HG02588 (cell line): ENCODE data around the gene CABLES2.

Experiments
- ATAC-seq: cut with Tn5 transposase; IDR thresholded peaks from one replicate; pipeline ENCODE4 v1.9.1; 2021; ENCODE audit warnings: mild to moderate bottlenecking, moderate library complexity; ENCODE audit not compliant: unreplicated experiment

The CABLES2 gene

GRCh38 chr20:62407221-62407992, at the start of gene CABLES2:
Gene CABLES2, minus strand, starts transcription at chr20:62407285. Its CDS starts 9 bp downstream, at chr20:62407276.
- peak; percentile 80 for ATAC-seq

DNA sequence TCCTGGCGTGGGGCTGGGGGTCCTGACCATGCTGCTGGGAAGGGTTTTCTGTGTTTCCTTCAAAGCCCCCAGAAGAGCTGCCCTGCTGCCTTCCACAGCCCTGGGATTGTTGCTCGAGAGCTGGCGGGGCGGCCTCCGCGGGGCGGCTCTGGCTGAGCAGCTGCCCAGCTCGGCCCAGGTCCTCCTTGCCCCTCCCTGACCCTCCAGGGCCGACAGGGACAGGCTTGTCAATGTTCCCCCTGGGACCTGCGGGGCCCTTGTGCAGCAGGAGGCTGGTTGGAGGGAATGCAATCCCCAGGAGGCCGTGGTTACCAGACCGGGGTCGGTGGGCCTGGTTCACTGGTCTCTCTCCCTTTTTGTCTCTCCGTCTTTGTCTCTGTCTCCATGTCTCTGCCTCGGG, 48.8 kb upstream of the CABLES2 start:
- ATAC-seq = no peak

- ATAC-seq = no peak
These were observed 48.0 kb upstream of the CABLES2 start for GRCh38 chr20:62454904-62455636.

- ATAC-seq = no peak
These were observed 46.2 kb upstream of the CABLES2 start for GRCh38 chr20:62453186-62453808.

DNA sequence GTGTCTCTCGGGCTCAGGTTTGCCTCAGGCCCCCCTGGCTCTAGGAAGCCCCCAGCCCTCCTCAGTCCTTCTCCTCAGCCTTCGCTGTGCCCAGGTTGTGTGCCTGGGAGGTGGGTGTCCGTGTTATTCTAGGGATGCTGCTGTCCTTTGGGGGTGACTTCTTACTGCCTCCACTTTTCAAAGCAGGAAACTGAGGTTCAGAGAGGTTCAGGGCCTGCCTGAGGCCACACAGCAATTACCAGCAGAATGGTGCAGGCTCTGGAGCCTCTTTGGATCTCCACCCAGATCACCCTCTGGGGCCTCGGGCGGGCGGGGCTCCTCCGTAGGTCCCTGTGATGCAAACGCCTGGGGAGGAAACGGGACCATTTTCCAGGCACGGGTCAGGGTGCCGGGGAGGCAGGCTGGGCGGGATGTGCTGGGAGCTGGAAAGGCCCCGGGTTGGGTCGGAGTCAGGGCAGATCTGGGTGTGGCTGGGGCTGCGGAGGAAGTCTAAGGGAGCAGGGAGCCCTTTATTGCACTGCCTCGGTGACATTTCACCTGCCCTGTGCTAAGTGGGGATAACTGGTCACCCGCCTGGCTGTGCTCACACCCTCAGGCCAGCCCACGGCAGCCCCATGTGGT, 45.5 kb upstream of the CABLES2 start:
- no peak for ATAC-seq

GRCh38 chr20:62451970-62452369, 44.9 kb upstream of the CABLES2 start:
- ATAC-seq = no peak

- no peak for ATAC-seq
These were observed 44.2 kb upstream of the CABLES2 start for GRCh38 chr20:62451156-62451767.

- ATAC-seq = no peak
These were observed 43.0 kb upstream of the CABLES2 start for GRCh38 chr20:62449951-62450691.

- ATAC-seq = no peak
These were observed 41.7 kb upstream of the CABLES2 start for GRCh38 chr20:62448788-62449187.

GRCh38 chr20:62448038-62448437, 41.0 kb upstream of the CABLES2 start:
- no peak for ATAC-seq

GRCh38 chr20:62446888-62447869, 40.1 kb upstream of the CABLES2 start:
- ATAC-seq = no peak

DNA sequence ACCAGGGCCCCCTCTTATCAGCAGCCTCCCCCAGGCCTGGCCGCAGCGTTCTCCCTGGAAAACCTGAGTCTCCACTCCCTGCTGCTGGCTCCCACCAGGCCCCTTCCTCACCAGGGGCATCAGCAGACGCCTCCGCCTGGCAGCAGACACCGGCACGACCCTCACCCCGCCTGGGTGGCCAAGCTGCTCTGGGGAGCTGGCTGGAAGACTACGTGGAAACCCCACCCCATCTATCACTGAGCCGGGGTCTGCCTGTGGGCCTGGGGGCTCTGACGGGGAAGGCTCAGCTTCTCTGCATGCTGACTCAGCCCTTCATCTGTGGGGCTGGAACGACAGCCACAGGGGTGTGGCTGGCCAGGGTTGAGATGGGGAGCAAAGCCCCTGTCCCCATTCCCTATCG, 39.4 kb upstream of the CABLES2 start:
- ATAC-seq = no peak

DNA sequence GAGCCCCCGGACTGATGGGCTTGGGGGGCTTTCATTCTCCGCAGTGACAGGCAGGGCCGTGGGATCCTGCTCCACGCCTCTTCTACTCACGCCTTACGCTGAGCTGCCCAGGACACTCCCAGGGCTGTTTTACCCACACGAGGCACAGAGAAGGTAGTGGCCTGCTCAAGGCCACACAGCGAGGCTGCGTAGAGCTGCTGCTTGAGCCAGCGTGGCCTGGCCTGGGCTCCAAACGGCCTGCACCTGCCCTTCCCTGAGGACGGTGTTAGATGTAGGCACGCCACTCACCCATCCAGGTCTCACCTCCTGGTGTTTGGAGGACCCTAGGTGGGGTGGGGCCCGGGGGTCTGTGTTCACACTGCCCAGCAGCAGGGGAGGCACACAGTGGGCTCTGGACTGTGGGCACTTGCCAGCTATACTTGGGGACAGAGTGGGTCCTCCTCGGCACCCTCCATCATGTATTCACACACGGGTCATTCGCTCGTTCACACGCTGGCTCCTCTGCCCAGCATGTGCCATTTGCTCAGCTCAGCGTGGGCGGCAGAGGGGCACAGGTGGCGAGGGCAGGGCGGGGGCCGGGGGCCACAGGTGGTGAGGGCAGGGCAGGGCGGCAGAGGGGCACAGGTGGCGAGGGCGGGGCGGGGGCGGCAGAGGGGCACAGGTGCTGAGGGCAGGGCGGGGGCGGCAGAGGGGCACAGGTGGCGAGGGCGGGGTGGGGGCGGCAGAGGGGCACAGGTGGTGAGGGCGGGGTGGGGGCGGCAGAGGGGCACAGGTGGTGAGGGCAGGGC, 38.7 kb upstream of the CABLES2 start:
- ATAC-seq = no peak

DNA sequence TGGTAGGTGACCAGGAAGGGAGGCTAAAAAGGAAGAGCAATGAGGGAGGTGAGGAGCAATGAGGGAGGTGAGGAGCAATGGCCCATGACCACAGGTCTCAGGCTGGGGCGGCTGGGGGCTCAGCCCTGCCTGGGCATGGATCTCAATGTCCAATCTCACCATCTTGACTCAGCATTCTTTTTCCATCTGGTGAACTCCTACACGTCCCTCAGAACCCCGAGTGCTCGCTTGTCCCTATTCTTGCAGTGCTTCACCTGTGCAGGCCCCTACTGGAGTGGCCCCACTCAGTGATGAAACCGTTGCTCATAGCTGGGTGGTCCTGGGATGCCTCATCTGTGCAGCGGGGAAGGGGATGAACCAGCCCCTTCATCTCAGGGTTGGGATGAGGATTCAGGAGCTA, 37.2 kb upstream of the CABLES2 start:
- no peak for ATAC-seq

DNA sequence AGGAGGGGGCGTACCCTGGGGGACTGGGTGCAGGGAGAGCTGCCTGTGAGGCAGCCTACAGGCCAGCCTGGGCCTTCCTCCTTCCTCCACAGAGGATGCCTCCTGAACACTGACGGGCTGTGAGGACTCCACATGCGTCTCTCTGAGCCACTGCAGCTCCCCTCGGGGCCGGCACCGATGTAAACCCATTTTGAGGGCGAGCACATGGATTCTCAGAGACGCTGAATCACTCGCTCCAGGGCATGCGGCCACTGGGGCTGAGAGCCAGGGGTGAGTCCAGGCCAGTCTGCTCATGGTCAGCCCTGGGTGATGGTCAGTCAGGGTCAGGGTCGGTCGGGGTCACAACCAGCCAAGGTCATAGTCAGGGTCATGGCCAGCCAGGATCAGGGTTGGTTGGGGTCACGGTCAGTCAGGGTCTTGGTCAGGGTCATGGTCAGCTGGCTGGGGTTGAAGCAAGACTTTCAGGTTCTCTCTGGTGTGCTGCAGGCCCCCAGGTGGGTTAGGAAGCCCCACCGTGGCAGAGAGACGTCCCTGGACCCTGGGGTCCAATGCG, 35.0 kb upstream of the CABLES2 start:
- ATAC-seq = no peak

DNA sequence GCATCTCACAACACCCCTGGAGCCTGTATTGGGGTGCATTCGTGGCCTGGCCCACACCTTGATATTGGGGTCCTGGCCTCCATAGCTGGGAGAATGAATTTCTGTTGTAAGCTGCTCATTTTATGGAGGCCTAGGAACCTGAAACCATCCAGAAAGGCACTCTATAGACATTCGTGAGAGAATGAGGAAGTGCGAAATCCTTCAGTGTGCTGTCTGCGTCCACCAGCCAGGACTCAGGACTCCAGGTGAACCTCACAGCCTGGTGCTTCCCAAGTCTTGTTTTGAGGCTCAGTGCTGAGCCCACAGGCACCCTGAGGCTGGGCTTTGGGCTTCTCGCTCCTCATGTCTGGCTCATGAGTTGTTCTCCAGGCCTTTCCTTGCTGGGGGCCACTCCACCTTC, 32.1 kb upstream of the CABLES2 start:
- no peak for ATAC-seq

DNA sequence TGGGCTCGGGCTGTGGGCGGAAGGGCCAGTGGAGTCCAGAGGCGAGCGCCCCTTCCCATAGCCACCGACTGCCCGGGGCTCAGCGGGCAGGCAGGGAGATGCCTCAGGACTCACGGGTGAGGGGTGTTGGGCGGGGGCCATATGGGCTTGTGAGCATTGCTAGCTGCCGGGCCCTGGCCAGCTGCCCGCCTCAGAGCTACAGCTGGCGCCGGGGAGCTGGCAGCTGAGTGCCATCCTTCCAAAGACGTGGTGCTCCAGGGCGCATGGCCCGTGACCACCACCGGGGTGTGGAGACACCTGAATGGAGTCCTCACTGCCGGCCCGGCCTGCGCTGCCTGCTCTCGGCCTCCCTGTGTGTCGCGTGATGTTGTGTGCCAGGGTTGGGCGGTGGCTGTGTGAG, 30.8 kb upstream of the CABLES2 start:
- no peak for ATAC-seq

DNA sequence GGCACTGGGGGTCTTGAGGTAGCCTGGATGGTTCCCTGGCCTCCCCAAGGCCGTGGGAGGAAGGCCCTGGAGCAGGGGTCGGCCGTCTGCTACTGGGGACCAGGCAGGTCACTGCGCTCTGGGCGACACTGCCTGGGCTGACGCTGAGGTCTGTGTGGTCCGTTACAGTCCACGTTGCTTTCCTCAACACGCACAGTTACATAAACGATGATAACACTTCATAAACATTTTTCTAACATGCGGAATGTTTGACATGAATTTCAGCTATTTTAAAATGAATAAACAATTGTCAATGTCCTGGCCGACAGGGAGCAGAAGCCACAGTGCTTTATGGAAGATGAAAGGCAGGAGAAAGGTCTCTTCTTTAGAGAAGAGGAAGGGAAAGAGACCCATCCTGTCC, 30.4 kb upstream of the CABLES2 start:
- ATAC-seq = no peak
